Mesendoderm (in vitro differentiated cells): ENCODE measurements around the gene TTLL1.

Experiments
- DNase-seq: peaks from one replicate; pipeline ENCODE4 v3.0.0; 2013
- H2AK5ac ChIP-seq: 2 replicates; pipeline ENCODE4 v1.6.1; 2013; ENCODE audit warnings: low read length, inconsistent platforms
- H2BK120ac ChIP-seq: 2 replicates; pipeline ENCODE4 v1.6.1; 2013; ENCODE audit warnings: low read depth, mild to moderate bottlenecking, low read length, moderate library complexity, mixed read lengths
- H2BK15ac ChIP-seq: replicated peaks from 2 replicates; pipeline ENCODE4 v1.6.1; 2013; ENCODE audit warnings: low read depth, mild to moderate bottlenecking, moderate library complexity
- H2BK5ac ChIP-seq: 2 replicates; pipeline ENCODE4 v1.6.1; 2013; ENCODE audit warnings: low read length, inconsistent platforms
- H3K18ac ChIP-seq: 2 replicates; pipeline ENCODE4 v1.6.1; 2013; ENCODE audit warnings: mild to moderate bottlenecking, low read length, mixed read lengths
- H3K23ac ChIP-seq: one replicate; pipeline ENCODE4 v1.6.1; 2013; ENCODE audit warnings: low read length
- H3K27ac ChIP-seq: 2 replicates; pipeline ENCODE4 v1.5.1; 2013; ENCODE audit warnings: low read depth, mild to moderate bottlenecking, inconsistent platforms, low read length, moderate library complexity
- H3K27me3 ChIP-seq: 2 replicates; pipeline ENCODE4 v1.6.1; 2013; ENCODE audit warnings: low read length, control low read depth, mild to moderate bottlenecking, inconsistent platforms; ENCODE audit not compliant: insufficient read depth, poor library complexity
- H3K36me3 ChIP-seq: 2 replicates; pipeline ENCODE4 v1.6.1; 2013; ENCODE audit warnings: low read length, inconsistent platforms; ENCODE audit not compliant: control insufficient read depth, insufficient read depth
- H3K4ac ChIP-seq: one replicate; pipeline ENCODE4 v1.6.1; 2013; ENCODE audit warnings: low read depth, mild to moderate bottlenecking, low read length, moderate library complexity
- H3K4me1 ChIP-seq: 2 replicates; pipeline ENCODE4 v1.6.1; 2013; ENCODE audit warnings: low read depth, low read length, inconsistent platforms; ENCODE audit not compliant: control insufficient read depth
- H3K4me2 ChIP-seq: 2 replicates; pipeline ENCODE4 v1.6.1; 2013; ENCODE audit warnings: low read length
- H3K4me3 ChIP-seq: 2 replicates; pipeline ENCODE4 v1.5.1; 2013; ENCODE audit warnings: mild to moderate bottlenecking, low read length
- H3K56ac ChIP-seq: one replicate; pipeline ENCODE4 v1.6.1; 2013; ENCODE audit warnings: low read length
- H3K79me1 ChIP-seq: 2 replicates; pipeline ENCODE4 v1.6.1; 2013; ENCODE audit warnings: low read length, inconsistent platforms
- H3K79me2 ChIP-seq: 2 replicates; pipeline ENCODE4 v1.6.1; 2013; ENCODE audit warnings: mild to moderate bottlenecking, low read length; ENCODE audit not compliant: control insufficient read depth, insufficient read depth
- H3K9ac ChIP-seq: 2 replicates; pipeline ENCODE4 v1.6.1; 2013; ENCODE audit warnings: low read length, inconsistent platforms
- H4K5ac ChIP-seq: one replicate; pipeline ENCODE4 v1.6.1; 2013; ENCODE audit warnings: low read length
- H4K8ac ChIP-seq: one replicate; pipeline ENCODE4 v1.6.1; 2013; ENCODE audit warnings: low read depth, mild to moderate bottlenecking, control low read depth, low read length, moderate library complexity
- WGBS: extraction: QIAGEN DNeasy Blood & Tissue Kit; methylation state at CpG from one replicate; pipeline ENCODE4 v1.1.7; 2013; ENCODE audit warnings: low lambda C conversion rate, missing lambda C conversion rate; ENCODE audit not compliant: insufficient coverage; ENCODE audit errors: extremely low coverage; 5-methylcytosine and 5-hydroxymethylcytosine counted together

The TTLL1 gene

DNA sequence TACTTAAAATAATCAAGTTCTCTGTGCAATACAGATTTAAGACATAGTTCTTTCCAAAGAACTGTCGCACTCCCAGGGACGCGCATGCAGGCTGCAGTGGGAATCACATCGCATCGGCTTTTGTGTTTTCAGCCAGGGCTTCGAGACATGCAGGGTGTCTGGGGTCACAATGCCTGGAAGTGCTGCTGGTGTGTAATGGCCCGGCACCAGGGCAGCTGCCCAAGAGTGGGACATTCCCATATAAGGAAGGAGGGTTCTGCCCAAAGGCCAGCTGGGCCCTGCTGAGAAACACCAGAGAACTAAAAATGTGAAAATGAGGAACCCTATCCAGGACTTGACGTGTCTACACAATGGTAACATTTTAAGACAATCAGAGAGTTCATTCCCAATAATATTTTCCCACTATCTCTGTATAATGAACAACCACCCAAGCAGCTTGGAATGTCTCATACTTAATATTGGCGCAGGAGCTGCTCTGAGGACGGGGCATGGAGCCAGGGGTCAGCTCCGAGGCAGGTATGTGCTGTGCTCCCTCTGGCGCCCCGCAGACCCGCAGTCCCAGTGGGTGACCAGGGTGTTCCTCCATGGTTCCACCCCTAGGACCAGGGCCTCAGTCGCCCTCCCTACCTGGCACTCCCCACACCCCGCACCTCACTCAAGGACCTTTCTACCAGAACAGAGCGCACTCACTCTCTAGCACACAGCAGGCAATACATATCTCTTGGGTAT lies 42.7 kb upstream of the TTLL1 start:
- WGBS: no CpG with 5 or more reads among the region's 17 CpGs
- no peak overlapping the region for H2AK5ac ChIP-seq
- peaks cover 2% of the 10 kb centered on the region for H3K36me3 ChIP-seq
- H2BK15ac ChIP-seq: no peak overlapping the region
- H3K4me3 ChIP-seq: no peak overlapping the region
- H3K4ac ChIP-seq: no peak overlapping the region
- H2BK120ac ChIP-seq: no peak overlapping the region
- DNase-seq: no peak
- H3K18ac ChIP-seq: no peak overlapping the region
- no peak overlapping the region for H2BK5ac ChIP-seq
- no peak overlapping the region for H3K27ac ChIP-seq
- H3K23ac ChIP-seq: no peak overlapping the region
- no peaks in the 10 kb centered on the region for H3K79me1 ChIP-seq
- H4K8ac ChIP-seq: no peak overlapping the region
- H4K5ac ChIP-seq: no peak overlapping the region
- no peak overlapping the region for H3K56ac ChIP-seq
- no peaks in the 10 kb centered on the region for H3K4me1 ChIP-seq
- H3K27me3 ChIP-seq: no peaks in the 10 kb centered on the region
- H3K9ac ChIP-seq: no peak overlapping the region
- no peaks in the 10 kb centered on the region for H3K79me2 ChIP-seq
- H3K4me2 ChIP-seq: no peak overlapping the region

DNA sequence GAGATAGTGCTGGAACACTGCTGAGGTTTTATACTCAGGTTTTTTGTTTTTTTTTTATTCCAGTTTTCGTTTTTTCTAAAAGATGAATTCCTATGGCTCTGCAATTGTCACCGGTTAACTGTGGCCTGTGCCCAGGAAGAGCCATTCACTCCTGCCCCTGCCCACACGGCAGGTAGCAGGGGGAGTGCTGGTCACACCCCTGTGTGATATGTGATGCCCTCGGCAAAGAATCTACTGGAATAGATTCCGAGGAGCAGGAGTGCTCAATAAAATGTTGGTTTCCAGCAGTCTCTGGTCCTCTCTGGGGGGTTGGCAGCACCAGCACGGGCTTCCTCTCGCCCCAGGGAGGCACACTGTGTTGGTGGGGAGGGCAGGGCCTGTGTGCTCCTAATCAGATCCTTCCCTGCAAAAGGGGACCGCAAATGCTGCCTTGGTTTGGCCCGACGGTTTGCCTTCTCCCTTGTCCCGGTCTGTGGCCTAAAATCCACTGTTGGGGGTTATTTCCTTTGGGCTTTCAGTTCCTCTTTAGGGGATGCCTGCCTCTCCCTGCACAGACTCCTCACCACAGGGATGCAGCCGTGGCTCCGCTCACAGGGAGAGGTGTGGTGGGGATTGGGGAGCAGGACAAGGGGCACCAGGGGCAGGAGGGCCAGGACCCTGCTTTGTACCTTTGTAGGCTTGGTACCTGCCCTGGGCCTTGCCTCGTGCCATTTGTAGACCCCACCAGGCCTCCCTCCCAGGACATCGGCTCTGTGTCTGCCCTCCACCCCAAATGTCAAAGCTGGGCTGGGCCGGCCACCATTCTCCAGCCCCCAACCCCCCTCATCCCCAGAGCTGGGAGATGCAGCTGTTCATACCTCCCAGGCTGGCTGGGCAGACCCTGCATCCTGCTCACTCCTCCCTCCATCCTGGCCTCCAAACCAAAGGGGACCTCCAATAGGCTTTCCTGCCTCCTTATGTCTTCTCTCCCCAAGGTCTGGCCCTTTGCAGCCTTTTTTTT lies 40.5 kb upstream of the TTLL1 start:
- no peaks in the 10 kb centered on the region for H3K27me3 ChIP-seq
- DNase-seq: no peak
- no peak overlapping the region for H3K18ac ChIP-seq
- H2AK5ac ChIP-seq: no peak overlapping the region
- H3K79me2 ChIP-seq: no peaks in the 10 kb centered on the region
- H3K36me3 ChIP-seq: no peaks in the 10 kb centered on the region
- no peaks in the 10 kb centered on the region for H3K4me1 ChIP-seq
- H3K4me2 ChIP-seq: no peak overlapping the region
- no peak overlapping the region for H4K8ac ChIP-seq
- no CpG with 5 or more reads among the region's 16 CpGs for WGBS
- no peak overlapping the region for H4K5ac ChIP-seq
- H3K4ac ChIP-seq: no peak overlapping the region
- H3K4me3 ChIP-seq: no peak overlapping the region
- H2BK15ac ChIP-seq: no peak overlapping the region
- H3K9ac ChIP-seq: no peak overlapping the region
- H3K27ac ChIP-seq: no peak overlapping the region
- H3K56ac ChIP-seq: no peak overlapping the region
- H3K23ac ChIP-seq: no peak overlapping the region
- H3K79me1 ChIP-seq: no peaks in the 10 kb centered on the region
- no peak overlapping the region for H2BK5ac ChIP-seq
- no peak overlapping the region for H2BK120ac ChIP-seq

DNA sequence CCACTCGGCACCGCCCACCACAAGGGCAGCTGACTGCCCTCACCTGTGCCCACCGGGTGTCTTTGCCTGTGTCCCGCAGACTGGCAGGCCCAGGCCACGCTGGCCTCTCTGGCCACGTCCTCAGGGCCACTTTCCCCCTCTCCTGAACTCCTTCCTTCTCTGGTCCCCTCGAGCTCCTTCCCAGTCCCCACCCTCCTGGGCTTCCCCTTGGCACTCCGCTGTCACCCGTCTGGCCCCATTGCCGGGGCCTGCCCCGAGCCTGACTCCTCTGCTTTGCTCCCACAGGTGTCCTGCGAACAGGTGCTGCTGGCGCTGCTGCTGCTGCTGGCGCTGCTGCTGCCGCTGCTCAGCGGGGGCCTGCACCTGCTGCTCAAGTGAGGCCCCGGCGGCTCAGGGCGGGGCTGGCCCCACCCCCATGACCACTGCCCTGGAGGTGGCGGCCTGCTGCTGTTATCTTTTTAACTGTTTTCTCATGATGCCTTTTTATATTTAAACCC lies 39.8 kb upstream of the TTLL1 start:
- H2AK5ac ChIP-seq: no peak overlapping the region
- no peaks in the 10 kb centered on the region for H3K27me3 ChIP-seq

GRCh38 chr22:43128116-43128515 lies 38.9 kb upstream of the TTLL1 start:
- no peak overlapping the region for H3K27ac ChIP-seq

More for the DNA sequence above, 39.8 kb upstream of the TTLL1 start:
- Histone ChIP-seq H3K9ac (no peak overlapping the region), H2BK120ac (no peak overlapping the region), H3K18ac (no peak overlapping the region), H3K36me3 (no peaks in the 10 kb centered on the region), H3K4me2 (no peak overlapping the region), H3K23ac (no peak overlapping the region), H3K4me1 (no peaks in the 10 kb centered on the region), H3K79me1 (no peaks in the 10 kb centered on the region), H3K4me3 (no peak overlapping the region), H3K27ac (no peak overlapping the region), H2BK5ac (no peak overlapping the region), H3K4ac (no peak overlapping the region), H3K79me2 (no peaks in the 10 kb centered on the region), H4K8ac (no peak overlapping the region), H3K56ac (no peak overlapping the region), H4K5ac (no peak overlapping the region), H2BK15ac (no peak overlapping the region)
- no peak for DNase-seq
- WGBS: no CpG with 5 or more reads among the region's 20 CpGs

DNA sequence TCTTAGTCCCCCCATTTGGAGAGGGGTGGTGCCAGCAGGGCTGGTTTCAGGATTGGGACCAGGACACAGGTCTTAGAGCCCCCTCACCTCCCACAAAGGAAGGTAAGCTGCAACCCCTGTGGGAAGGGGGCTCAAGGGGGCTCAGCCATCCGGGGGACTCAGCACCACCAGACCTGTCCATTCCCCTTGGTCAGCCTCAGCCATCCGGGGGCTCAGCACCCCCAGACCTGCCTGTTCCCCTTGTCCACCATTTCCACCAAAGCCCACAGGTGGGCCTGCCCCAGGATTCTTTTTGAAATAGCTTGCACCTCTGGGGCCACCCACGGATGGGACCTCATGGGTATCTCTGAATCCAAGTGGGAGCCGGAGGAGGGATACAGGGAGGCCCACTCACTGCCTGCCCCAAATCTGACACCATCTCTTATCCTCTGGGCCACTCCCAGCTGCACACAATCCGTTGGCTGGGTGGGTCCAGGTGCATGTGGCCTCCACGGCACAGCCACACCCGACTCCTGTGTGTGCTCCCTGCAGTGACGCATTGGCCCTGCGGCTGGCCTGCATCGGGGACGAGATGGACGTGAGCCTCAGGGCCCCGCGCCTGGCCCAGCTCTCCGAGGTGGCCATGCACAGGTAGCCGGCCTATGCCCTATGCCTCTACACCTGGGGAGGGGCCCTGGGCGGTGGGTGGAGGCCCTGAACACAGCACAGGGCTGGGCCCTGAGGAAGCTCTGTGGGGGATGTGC lies 38.1 kb upstream of the TTLL1 start:
- DNase-seq: no peak
- no CpG with 5 or more reads among the region's 17 CpGs for WGBS
- no peak overlapping the region for H3K18ac ChIP-seq
- no peak overlapping the region for H3K4ac ChIP-seq
- H3K4me2 ChIP-seq: no peak overlapping the region
- H2BK5ac ChIP-seq: no peak overlapping the region
- H2BK15ac ChIP-seq: no peak overlapping the region
- H3K23ac ChIP-seq: no peak overlapping the region
- H2BK120ac ChIP-seq: no peak overlapping the region
- H3K9ac ChIP-seq: no peak overlapping the region
- no peak overlapping the region for H3K56ac ChIP-seq
- no peaks in the 10 kb centered on the region for H3K4me1 ChIP-seq
- H3K79me1 ChIP-seq: no peaks in the 10 kb centered on the region
- no peaks in the 10 kb centered on the region for H3K27me3 ChIP-seq
- H4K8ac ChIP-seq: no peak overlapping the region
- H3K79me2 ChIP-seq: no peaks in the 10 kb centered on the region
- no peak overlapping the region for H4K5ac ChIP-seq
- H3K4me3 ChIP-seq: no peak overlapping the region
- H3K36me3 ChIP-seq: no peaks in the 10 kb centered on the region
- H2AK5ac ChIP-seq: no peak overlapping the region
- no peak overlapping the region for H3K27ac ChIP-seq

More at GRCh38 chr22:43128116-43128515, 38.9 kb upstream of the TTLL1 start:
- WGBS: no CpG with 5 or more reads among the region's 13 CpGs
- Histone ChIP-seq H3K18ac (no peak overlapping the region), H3K36me3 (no peaks in the 10 kb centered on the region), H3K4me3 (no peak overlapping the region), H2AK5ac (no peak overlapping the region), H3K9ac (no peak overlapping the region), H4K5ac (no peak overlapping the region), H2BK120ac (no peak overlapping the region), H3K4ac (no peak overlapping the region), H3K4me2 (no peak overlapping the region), H3K4me1 (no peaks in the 10 kb centered on the region), H3K23ac (no peak overlapping the region), H2BK15ac (no peak overlapping the region), H3K27me3 (no peaks in the 10 kb centered on the region), H3K79me1 (no peaks in the 10 kb centered on the region), H4K8ac (no peak overlapping the region), H3K56ac (no peak overlapping the region), H2BK5ac (no peak overlapping the region), H3K79me2 (no peaks in the 10 kb centered on the region)
- DNase-seq: no peak
